Progenitor cell of endocrine pancreas (in vitro differentiated cells): ENCODE results near the gene NT5M. TPM values are rescaled to one million over a fixed set of nuclear protein-coding genes. Genes with fewer than 3 reads are reported as not detected.

Source experiments
- DNase-seq: peaks from one replicate; pipeline ENCODE4 v3.0.0; 2021; ENCODE audit warnings: low spot score; ENCODE audit not compliant: unreplicated experiment
- H3K27ac Mint-ChIP-seq: 2 replicates; pipeline ENCODE4 v1.8.0; 2021; ENCODE audit warnings: mild to moderate bottlenecking, moderate library complexity, mixed read lengths
- H3K27me3 Mint-ChIP-seq: 2 replicates; pipeline ENCODE4 v1.8.0; 2021; ENCODE audit warnings: mixed read lengths
- H3K36me3 Mint-ChIP-seq: 2 replicates; pipeline ENCODE4 v1.8.0; 2022; ENCODE audit warnings: mixed read lengths; ENCODE audit not compliant: insufficient read depth
- H3K4me1 Mint-ChIP-seq: 2 replicates; pipeline ENCODE4 v1.8.0; 2021; ENCODE audit warnings: low read depth, mixed read lengths
- H3K4me3 Mint-ChIP-seq: 2 replicates; pipeline ENCODE4 v1.8.0; 2021; ENCODE audit warnings: low read depth, mild to moderate bottlenecking, moderate library complexity, mixed read lengths
- H3K9me3 Mint-ChIP-seq: 2 replicates; pipeline ENCODE4 v1.8.0; 2021; ENCODE audit warnings: low read depth, mixed read lengths
- CTCF ChIP-seq: fragments of 200-600 bp; sonication (generic); IDR thresholded peaks from one replicate; pipeline ENCODE4 v1.5.0; 2021; ENCODE audit warnings: antibody characterized with exemption, mild to moderate bottlenecking; ENCODE audit not compliant: unreplicated experiment
- total RNA-seq: library from RNA; stranded (reverse); gene quantifications from 2 replicates; pipeline ENCODE4 v1.2.1, GENCODE V29; 2021

NT5M gene
- total RNA-seq, 1 donor from 2014 or later: 2.4 TPM

DNA sequence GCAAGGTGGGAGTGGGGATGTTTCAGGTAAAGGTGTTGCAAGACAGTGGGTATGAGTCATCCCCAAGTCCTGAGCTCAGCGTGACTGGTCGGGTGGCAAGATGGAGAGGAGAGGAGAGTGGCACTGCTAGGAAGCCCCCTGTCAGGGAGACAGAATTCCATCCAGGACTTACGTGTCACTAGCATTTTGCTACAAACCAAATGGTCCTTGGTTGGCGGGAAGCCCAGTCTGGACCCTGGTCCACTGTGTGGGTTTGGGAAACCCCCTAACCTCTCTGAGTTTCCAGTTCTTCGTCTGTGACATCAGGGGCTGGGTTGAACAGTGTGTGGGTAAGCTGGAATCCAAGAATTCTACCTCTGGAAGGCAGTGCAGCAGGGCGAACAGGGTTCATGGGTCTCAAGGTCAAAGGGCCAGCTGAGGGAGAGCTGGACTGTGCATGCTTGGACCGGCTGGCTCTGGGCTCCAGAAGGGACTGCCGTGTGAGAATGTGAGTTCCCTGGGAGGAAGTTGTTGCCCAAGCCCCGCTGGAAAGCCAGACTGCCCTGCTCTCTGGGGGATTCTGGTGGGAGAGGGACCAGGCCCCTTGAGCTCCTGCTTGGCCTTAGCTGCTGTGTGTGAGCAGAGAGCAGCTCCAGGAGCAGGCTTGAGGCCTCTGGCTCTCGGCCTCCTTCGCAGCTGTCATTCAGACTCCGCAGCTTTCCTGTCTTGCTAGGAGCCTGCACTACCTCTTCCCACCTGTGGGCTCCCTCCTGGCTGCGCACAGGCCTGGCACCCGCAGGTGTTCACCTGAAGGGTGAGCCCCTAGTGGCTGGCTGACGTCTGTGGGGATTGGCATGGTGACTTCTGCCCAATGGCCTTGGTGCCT is 84.6 kb downstream of the NT5M start:
- Mint-ChIP-seq H3K4me1 (no peaks in the 10 kb centered on the region), H3K27ac (no peak overlapping the region), H3K4me3 (no peak overlapping the region), H3K9me3 (no peaks in the 10 kb centered on the region), H3K27me3 (peaks cover 6% of the 10 kb centered on the region), H3K36me3 (no peaks in the 10 kb centered on the region)
- TF ChIP-seq CTCF: peak; percentile 70
- peak; percentile 52 for DNase-seq

DNA sequence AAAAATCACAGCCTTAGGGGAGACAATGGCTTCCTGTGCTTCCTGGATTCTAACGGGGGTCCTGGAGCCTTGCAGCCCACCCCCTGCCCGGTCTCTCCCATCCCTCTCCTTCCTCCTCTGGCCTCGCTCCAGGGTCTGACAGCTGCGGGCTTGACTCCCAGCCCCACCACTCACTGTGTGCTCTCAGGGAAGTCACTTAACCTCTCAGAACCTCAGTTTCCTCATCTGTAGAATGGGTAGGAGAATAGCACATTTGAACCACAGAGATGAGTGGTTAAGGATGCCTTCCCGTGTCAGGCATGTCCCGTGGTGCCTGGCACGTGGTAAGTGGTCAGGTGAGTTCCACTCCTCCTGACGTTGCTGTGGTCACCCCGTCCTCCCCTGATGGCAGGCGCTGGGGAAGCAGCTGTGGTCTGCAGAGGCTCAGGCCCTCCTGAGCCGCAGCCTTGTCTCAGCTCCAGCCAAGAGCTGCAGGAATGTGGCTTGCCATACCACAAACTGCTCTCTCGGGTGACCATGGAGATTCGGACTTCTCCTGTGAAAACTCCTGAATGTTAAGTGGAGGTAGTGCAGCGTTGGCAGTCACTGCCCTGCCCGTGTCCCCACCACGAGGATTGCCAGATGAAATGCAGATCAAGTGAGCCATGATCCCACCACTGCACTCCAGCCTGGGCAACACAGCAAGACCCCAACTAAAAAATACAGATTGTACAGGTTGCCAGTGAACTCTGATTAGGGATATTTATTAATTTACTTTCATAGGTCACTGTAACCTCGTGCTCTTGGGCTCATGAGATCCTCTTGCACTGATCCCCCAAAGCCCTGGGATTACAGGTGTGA is 85.7 kb downstream of the NT5M start:
- H3K27ac Mint-ChIP-seq: no peak overlapping the region
- no peak for TF ChIP-seq CTCF
- no peaks in the 10 kb centered on the region for H3K36me3 Mint-ChIP-seq
- no peaks in the 10 kb centered on the region for H3K9me3 Mint-ChIP-seq
- no peak for DNase-seq
- peaks cover 9% of the 10 kb centered on the region for H3K27me3 Mint-ChIP-seq
- no peaks in the 10 kb centered on the region for H3K4me1 Mint-ChIP-seq
- H3K4me3 Mint-ChIP-seq: no peak overlapping the region

GRCh38 chr17:17391668-17392370 is 88.6 kb downstream of the NT5M start:
- H3K27ac Mint-ChIP-seq: no peak overlapping the region
- DNase-seq: no peak
- TF ChIP-seq CTCF: no peak
- H3K4me3 Mint-ChIP-seq: no peak overlapping the region
- H3K9me3 Mint-ChIP-seq: no peaks in the 10 kb centered on the region
- no peaks in the 10 kb centered on the region for H3K4me1 Mint-ChIP-seq
- no peaks in the 10 kb centered on the region for H3K36me3 Mint-ChIP-seq
- peaks cover 10% of the 10 kb centered on the region for H3K27me3 Mint-ChIP-seq

DNA sequence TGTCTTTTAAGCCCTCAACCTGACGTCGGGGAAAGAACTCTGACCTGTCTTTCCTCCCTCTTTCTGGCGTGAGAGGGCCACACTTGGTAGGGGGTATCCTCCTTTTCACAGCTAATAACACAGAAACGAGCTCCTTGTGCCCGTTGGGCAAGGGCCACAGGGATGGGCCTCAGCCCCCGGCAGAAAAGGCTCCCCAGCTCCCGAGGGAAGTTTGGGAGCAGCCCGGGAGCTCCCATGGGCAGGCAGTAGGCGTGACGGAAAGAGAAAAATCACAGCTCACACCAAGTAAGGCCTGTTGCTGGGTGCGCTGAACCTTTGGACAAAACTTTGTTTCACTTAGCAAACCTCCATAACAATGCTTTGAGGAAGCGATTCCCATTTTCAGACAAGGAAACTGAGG is 90.8 kb downstream of the NT5M start:
- H3K9me3 Mint-ChIP-seq: no peaks in the 10 kb centered on the region
- H3K27ac Mint-ChIP-seq: no peak overlapping the region
- DNase-seq: no peak
- H3K27me3 Mint-ChIP-seq: peaks cover 6% of the 10 kb centered on the region
- H3K36me3 Mint-ChIP-seq: no peaks in the 10 kb centered on the region
- TF ChIP-seq CTCF: no peak
- no peaks in the 10 kb centered on the region for H3K4me1 Mint-ChIP-seq
- no peak overlapping the region for H3K4me3 Mint-ChIP-seq

- H3K4me3 Mint-ChIP-seq: no peak overlapping the region
- H3K36me3 Mint-ChIP-seq: no peaks in the 10 kb centered on the region
- TF ChIP-seq CTCF: no peak
- no peak overlapping the region for H3K27ac Mint-ChIP-seq
- no peaks in the 10 kb centered on the region for H3K4me1 Mint-ChIP-seq
- H3K27me3 Mint-ChIP-seq: peaks cover 6% of the 10 kb centered on the region
- DNase-seq: no peak
- no peaks in the 10 kb centered on the region for H3K9me3 Mint-ChIP-seq
Measured at GRCh38 chr17:17394494-17394893, 91.3 kb downstream of the NT5M start.
